OCI-LY1 (cell line): ENCODE data around the gene PLA2G1B.

Experiments used
- EZH2 ChIP-seq: fragments of 200-600 bp; sonication (generic), shearing (Covaris generic); IDR thresholded peaks from 2 replicates; pipeline ENCODE4 v1.8.0; 2017; ENCODE audit warnings: borderline replicate concordance, mixed run types, mild to moderate bottlenecking, antibody characterized with exemption, low read length, moderate library complexity, mixed read lengths
- TF ChIP-seq, protein P1 (sequence below): fragments of 200-600 bp; sonication (generic), shearing (Covaris generic); IDR thresholded peaks from 2 replicates; pipeline ENCODE4 v1.5.1; 2017; ENCODE audit warnings: mild to moderate bottlenecking, antibody characterized with exemption, low read length, moderate library complexity, mixed read lengths

- TF ChIP-seq, protein P1, sequence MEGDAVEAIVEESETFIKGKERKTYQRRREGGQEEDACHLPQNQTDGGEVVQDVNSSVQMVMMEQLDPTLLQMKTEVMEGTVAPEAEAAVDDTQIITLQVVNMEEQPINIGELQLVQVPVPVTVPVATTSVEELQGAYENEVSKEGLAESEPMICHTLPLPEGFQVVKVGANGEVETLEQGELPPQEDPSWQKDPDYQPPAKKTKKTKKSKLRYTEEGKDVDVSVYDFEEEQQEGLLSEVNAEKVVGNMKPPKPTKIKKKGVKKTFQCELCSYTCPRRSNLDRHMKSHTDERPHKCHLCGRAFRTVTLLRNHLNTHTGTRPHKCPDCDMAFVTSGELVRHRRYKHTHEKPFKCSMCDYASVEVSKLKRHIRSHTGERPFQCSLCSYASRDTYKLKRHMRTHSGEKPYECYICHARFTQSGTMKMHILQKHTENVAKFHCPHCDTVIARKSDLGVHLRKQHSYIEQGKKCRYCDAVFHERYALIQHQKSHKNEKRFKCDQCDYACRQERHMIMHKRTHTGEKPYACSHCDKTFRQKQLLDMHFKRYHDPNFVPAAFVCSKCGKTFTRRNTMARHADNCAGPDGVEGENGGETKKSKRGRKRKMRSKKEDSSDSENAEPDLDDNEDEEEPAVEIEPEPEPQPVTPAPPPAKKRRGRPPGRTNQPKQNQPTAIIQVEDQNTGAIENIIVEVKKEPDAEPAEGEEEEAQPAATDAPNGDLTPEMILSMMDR: no peak
- TF ChIP-seq EZH2: no peak
Observed at GRCh38 chr12:120290609-120291305, 36.8 kb downstream of the PLA2G1B start.
